ELR (cell line): ENCODE measurements around the gene E2F6.

Experiments used
- DNase-seq: peaks from one replicate; pipeline ENCODE4 v3.0.0-alpha.2; 2015; ENCODE audit warnings: low read depth

The E2F6 gene

GRCh38 chr2:11465485-11466306 is at the start of gene E2F6:
Gene E2F6 (minus strand): TSS chr2:11466161. CDS start chr2:11465879, 282 bp downstream.
- DNase-seq = peak; percentile 92

- DNase-seq = no peak
These were observed 49.6 kb upstream of the E2F6 start for GRCh38 chr2:11515490-11515981.

- no peak for DNase-seq
These were observed 48.9 kb upstream of the E2F6 start for GRCh38 chr2:11514904-11515303.

- DNase-seq = no peak
These were observed 48.2 kb upstream of the E2F6 start for GRCh38 chr2:11514081-11514730.

GRCh38 chr2:11513319-11513718 is 47.4 kb upstream of the E2F6 start:
- DNase-seq = no peak

GRCh38 chr2:11512431-11512830 is 46.5 kb upstream of the E2F6 start:
- no peak for DNase-seq

GRCh38 chr2:11509657-11510360 is 43.8 kb upstream of the E2F6 start:
- no peak for DNase-seq

GRCh38 chr2:11508279-11508678 is 42.3 kb upstream of the E2F6 start:
- no peak for DNase-seq

- no peak for DNase-seq
These were observed 41.6 kb upstream of the E2F6 start for GRCh38 chr2:11507517-11507916.

GRCh38 chr2:11506611-11506969 is 40.6 kb upstream of the E2F6 start:
- no peak for DNase-seq

GRCh38 chr2:11505652-11506610 is 40.0 kb upstream of the E2F6 start:
- DNase-seq = peak; percentile 38

- DNase-seq = no peak
These were observed 37.5 kb upstream of the E2F6 start for GRCh38 chr2:11503354-11503927.

GRCh38 chr2:11502740-11503292 is 36.9 kb upstream of the E2F6 start:
- DNase-seq = peak; percentile 35

GRCh38 chr2:11500702-11501303 is 34.8 kb upstream of the E2F6 start:
- DNase-seq = no peak

- no peak for DNase-seq
These were observed 33.3 kb upstream of the E2F6 start for GRCh38 chr2:11499081-11499743.

- DNase-seq = no peak
These were observed 32.6 kb upstream of the E2F6 start for GRCh38 chr2:11498543-11499034.

- no peak for DNase-seq
These were observed 30.1 kb upstream of the E2F6 start for GRCh38 chr2:11495844-11496681.

- no peak for DNase-seq
These were observed 28.3 kb upstream of the E2F6 start for GRCh38 chr2:11494310-11494709.

- DNase-seq = no peak
These were observed 27.3 kb upstream of the E2F6 start for GRCh38 chr2:11493282-11493681.
